ENCODE measurements around the gene XRCC6. TPM values are rescaled to one million over a fixed set of nuclear protein-coding genes. Genes with fewer than 3 reads are reported as not detected.

XRCC6 gene
- total and polyA plus RNA-seq, 2 of the 13 experiments (the other 11 are each of a cell fraction or from before 2014, with no cell fraction given): 124 to 625 TPM

DNA sequence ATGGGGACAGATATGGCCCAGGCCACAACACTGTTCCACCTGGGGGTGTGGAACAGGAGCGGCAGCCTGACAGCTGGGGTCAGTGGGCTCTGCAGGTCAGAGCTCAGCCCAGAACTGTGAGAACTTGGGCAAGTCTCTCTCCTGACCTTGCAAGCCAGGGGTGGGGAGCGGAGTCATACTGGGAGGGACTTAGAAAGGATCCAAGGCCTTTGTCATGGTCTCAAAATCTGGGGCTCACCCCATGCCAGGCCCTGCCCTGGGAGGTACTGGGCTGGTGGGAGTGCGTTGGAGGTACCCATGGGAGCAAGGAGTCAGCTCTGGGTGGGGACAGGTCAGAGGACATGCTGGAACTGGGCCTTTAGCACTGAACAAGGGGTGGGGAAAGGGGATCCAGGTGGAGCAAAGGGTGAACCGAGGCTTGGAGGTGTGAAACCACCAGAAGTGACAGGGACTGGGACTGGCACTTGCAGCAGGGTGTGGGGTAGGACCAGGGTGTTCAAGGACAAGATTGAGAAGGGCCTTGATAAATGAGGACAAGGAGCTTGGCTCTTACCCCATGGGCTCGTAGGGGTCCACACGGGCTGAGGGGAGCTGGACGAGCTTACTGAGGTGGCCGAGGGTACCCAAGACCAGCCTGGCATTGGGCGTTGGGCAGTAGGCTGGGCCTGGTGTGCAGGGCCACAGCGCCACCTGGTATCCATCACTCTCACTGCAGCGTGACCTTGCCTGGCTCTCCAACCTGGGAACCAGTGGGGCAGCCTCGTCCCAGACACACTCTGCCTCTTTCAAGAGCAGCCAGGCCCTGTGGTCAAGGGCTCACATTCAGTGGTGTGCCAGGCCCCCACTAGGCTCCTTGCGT, 24.1 kb upstream of the XRCC6 start (continued):
- no peak for TF ChIP-seq ZNF441 (CRISPR knock-in tag; IDR thresholded peaks at IDR 0.05; ENCODE audit: borderline replicate concordance)
- no peak for TF ChIP-seq U2AF2 (IDR thresholded peaks at IDR 0.05; ENCODE audit: low read depth, low read length)
- TF ChIP-seq ZNF12 (CRISPR knock-in tag; IDR thresholded peaks at IDR 0.05): no peak
- TF ChIP-seq, protein P1, sequence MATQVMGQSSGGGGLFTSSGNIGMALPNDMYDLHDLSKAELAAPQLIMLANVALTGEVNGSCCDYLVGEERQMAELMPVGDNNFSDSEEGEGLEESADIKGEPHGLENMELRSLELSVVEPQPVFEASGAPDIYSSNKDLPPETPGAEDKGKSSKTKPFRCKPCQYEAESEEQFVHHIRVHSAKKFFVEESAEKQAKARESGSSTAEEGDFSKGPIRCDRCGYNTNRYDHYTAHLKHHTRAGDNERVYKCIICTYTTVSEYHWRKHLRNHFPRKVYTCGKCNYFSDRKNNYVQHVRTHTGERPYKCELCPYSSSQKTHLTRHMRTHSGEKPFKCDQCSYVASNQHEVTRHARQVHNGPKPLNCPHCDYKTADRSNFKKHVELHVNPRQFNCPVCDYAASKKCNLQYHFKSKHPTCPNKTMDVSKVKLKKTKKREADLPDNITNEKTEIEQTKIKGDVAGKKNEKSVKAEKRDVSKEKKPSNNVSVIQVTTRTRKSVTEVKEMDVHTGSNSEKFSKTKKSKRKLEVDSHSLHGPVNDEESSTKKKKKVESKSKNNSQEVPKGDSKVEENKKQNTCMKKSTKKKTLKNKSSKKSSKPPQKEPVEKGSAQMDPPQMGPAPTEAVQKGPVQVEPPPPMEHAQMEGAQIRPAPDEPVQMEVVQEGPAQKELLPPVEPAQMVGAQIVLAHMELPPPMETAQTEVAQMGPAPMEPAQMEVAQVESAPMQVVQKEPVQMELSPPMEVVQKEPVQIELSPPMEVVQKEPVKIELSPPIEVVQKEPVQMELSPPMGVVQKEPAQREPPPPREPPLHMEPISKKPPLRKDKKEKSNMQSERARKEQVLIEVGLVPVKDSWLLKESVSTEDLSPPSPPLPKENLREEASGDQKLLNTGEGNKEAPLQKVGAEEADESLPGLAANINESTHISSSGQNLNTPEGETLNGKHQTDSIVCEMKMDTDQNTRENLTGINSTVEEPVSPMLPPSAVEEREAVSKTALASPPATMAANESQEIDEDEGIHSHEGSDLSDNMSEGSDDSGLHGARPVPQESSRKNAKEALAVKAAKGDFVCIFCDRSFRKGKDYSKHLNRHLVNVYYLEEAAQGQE (IDR thresholded peaks at IDR 0.05; ENCODE audit: borderline replicate concordance in 1 of 2, low read depth in 1 of 2, low read length in 2 of 2): no peak
- 0 out of 2 replicates have a peak, but pooled peaks have one; percentile 34 for TF ChIP-seq CAMTA2 (CRISPR knock-in tag; IDR thresholded peaks at IDR 0.05; ENCODE audit: borderline replicate concordance)
- TF ChIP-seq ZNF318 (CRISPR knock-in tag; IDR thresholded peaks at IDR 0.05): no peak
- TF ChIP-seq ZBTB38 (CRISPR knock-in tag; IDR thresholded peaks at IDR 0.05): peak; percentile 71
- no peak for TF ChIP-seq SPEN (CRISPR knock-in tag; IDR thresholded peaks at IDR 0.05; ENCODE audit: low read depth)
- TF ChIP-seq, protein P2, sequence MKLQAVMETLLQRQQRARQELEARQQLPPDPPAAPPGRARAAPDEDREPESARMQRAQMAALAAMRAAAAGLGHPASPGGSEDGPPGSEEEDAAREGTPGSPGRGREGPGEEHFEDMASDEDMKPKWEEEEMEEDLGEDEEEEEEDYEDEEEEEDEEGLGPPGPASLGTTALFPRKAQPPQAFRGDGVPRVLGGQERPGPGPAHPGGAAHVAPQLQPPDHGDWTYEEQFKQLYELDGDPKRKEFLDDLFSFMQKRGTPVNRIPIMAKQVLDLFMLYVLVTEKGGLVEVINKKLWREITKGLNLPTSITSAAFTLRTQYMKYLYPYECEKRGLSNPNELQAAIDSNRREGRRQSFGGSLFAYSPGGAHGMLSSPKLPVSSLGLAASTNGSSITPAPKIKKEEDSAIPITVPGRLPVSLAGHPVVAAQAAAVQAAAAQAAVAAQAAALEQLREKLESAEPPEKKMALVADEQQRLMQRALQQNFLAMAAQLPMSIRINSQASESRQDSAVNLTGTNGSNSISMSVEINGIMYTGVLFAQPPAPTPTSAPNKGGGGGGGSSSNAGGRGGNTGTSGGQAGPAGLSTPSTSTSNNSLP (IDR thresholded peaks at IDR 0.05; ENCODE audit: low read depth, low read length): no peak
- no peak for TF ChIP-seq NFATC3 (CRISPR knock-in tag; IDR thresholded peaks at IDR 0.05)
- no peak for TF ChIP-seq SP140L (CRISPR knock-in tag; IDR thresholded peaks at IDR 0.05; ENCODE audit: borderline replicate concordance)
- TF ChIP-seq NR3C1 (CRISPR knock-in tag; IDR thresholded peaks at IDR 0.05): no peak
- no peak; the same call in 1 of the 2 replicates for TF ChIP-seq ESRRA (CRISPR knock-in tag; IDR thresholded peaks at IDR 0.05; ENCODE audit: low read depth)
- TF ChIP-seq SRSF9 (IDR thresholded peaks at IDR 0.05; ENCODE audit: borderline replicate concordance, insufficient read depth, low read depth, low read length, poor library complexity, severe bottlenecking): no peak
